ENCODE data around the gene DHX34. TPM values are rescaled to one million over a fixed set of nuclear protein-coding genes. Genes with fewer than 3 reads are reported as not detected.

Gene DHX34
- total and polyA plus RNA-seq, 7 donors, result 3.0 to 12.7 (median 9.1) TPM

GRCh38 chr19:47404334-47405196 lies 55.5 kb downstream of the DHX34 start:
- intact Hi-C loops (cut with DNase I), result no loop called here
- 55 to 67% methylated on average over 9 of the region's 9 CpGs for WGBS, 2 donors
- Histone ChIP-seq H3K4me3 (no peak overlapping the region), H3K27me3 (peaks cover 0 to 40% (median 20%) of the 10 kb centered on the region in 3 donors), H3K27ac (no peak overlapping the region), H3K9me3 (no peaks in the 10 kb centered on the region), H3K4me1 (no peaks in the 10 kb centered on the region), H3K36me3 (no peaks in the 10 kb centered on the region)
- TF ChIP-seq EP300 (IDR thresholded peaks at IDR 0.05), result no peak
- no peak for TF ChIP-seq POLR2A (IDR thresholded peaks at IDR 0.05)
- TF ChIP-seq POLR2AphosphoS5 (IDR thresholded peaks at IDR 0.05), result no peak
- TF ChIP-seq CTCF (IDR thresholded peaks at IDR 0.05), result no peak
- DNase-seq, result no peak

- Histone ChIP-seq H3K27ac (no peak overlapping the region), H3K4me3 (no peak overlapping the region), H3K36me3 (no peaks in the 10 kb centered on the region), H3K4me1 (no peaks in the 10 kb centered on the region), H3K9me3 (no peaks in the 10 kb centered on the region), H3K27me3 (peaks cover 0 to 37% (median 20%) of the 10 kb centered on the region in 3 donors)
- no peak for DNase-seq
- intact Hi-C loops (cut with DNase I), result no loop called here
- TF ChIP-seq POLR2A (IDR thresholded peaks at IDR 0.05), result no peak
- TF ChIP-seq EP300 (IDR thresholded peaks at IDR 0.05), result no peak
- no peak for TF ChIP-seq POLR2AphosphoS5 (IDR thresholded peaks at IDR 0.05)
- TF ChIP-seq CTCF (IDR thresholded peaks at IDR 0.05), result no peak
- 80 to 86% methylated on average over 4 of the region's 4 CpGs for WGBS, 2 donors
Observed at GRCh38 chr19:47405197-47405550, 56.1 kb downstream of the DHX34 start.

DNA sequence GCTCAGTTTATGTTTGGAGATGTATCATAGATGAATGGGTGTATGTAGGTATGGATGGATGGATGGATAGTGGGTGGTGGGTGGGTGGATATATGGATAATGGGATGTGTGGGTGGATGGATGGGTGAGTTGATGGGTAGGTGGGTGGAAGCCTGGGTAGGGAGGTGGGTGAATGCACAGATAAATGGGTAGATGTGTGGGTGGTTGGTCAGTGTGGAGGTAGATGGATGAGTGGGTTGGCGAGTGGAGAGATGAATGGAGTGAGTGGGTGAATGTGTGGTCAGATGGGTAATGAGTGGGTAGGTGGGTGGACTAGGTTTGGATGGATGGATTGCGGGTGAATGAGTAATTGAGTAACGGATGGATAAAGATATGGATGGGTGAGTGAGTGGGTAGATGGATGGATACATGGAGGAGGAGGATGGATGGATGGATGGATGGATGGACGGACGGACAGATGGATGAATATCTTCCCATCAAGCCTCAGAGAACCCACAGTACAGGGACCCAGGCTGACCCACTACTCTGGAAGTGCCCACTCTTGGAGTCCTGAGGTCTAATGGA lies 56.8 kb downstream of the DHX34 start:
- Histone ChIP-seq H3K9me3 (no peaks in the 10 kb centered on the region), H3K27ac (no peak overlapping the region), H3K4me1 (no peaks in the 10 kb centered on the region), H3K27me3 (peaks cover 0 to 37% (median 20%) of the 10 kb centered on the region in 3 donors), H3K4me3 (no peak overlapping the region), H3K36me3 (no peaks in the 10 kb centered on the region)
- WGBS, 2 donors, result 81 to 92% methylated on average over 5 of the region's 5 CpGs
- intact Hi-C loops (cut with DNase I), result no loop called here
- no peak for DNase-seq
- TF ChIP-seq POLR2A (IDR thresholded peaks at IDR 0.05) (no peak), EP300 (IDR thresholded peaks at IDR 0.05) (no peak), POLR2AphosphoS5 (IDR thresholded peaks at IDR 0.05) (no peak), CTCF (IDR thresholded peaks at IDR 0.05) (no peak)

DNA sequence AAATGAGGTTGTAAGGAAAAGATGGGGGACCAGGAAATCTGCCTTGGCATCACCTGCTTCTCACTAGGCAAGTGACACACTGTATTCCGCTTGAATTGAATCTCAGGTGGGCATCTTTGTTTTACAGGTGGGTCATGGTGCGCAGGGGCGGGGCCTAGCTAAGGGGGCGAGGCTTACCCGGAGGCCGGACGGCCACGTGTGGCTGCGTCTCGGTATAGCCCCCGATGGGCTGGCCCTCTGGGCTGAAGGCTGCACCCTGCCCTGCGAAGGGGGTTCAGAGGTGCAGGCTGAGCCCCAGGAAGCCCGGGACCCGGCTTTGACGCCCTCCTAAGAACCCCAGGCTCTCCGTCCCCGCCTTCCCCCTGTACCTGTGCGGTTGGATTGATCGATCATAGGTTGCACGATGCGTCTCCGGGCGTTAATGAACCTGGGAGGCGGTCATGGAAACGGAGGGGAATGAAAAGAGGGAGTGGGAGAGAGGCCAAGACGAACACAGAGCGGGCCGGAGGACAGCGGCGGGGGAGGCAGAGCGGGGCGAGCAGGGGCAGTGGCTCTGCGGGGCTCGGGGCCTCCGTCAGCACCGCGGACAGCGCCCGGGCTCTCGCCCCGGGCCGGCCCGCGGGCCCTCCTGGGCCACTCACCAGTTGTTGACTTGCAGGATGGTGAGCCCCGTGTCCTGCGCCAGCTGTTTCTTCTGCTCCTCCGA lies 57.7 kb downstream of the DHX34 start:
- 13 to 21% methylated on average over 47 of the region's 47 CpGs for WGBS, 2 donors
- no peak overlapping the region for H3K27ac ChIP-seq
- peaks cover 0 to 32% (median 20%) of the 10 kb centered on the region in 3 donors for H3K27me3 ChIP-seq
- no peaks in the 10 kb centered on the region for H3K9me3 ChIP-seq
- H3K4me3 ChIP-seq, result no peak overlapping the region
- no peaks in the 10 kb centered on the region for H3K4me1 ChIP-seq
- TF ChIP-seq CTCF (IDR thresholded peaks at IDR 0.05), result no peak
- TF ChIP-seq EP300 (IDR thresholded peaks at IDR 0.05), result no peak
- no peak for TF ChIP-seq POLR2A (IDR thresholded peaks at IDR 0.05)
- no peak for TF ChIP-seq POLR2AphosphoS5 (IDR thresholded peaks at IDR 0.05)
- intact Hi-C loops (cut with DNase I), result no loop called here
- no peaks in the 10 kb centered on the region for H3K36me3 ChIP-seq
- DNase-seq, result no peak

All from sigmoid colon (tissue), 7 donors.